Neural cell (in vitro differentiated cells): ENCODE data around the gene ZNF563.

ENCODE experiments used
- EZH2 ChIP-seq: fragments of 200-600, 300-800 bp; shearing (Covaris generic), sonication (generic); IDR thresholded peaks from 2 replicates; pipeline ENCODE4 v1.6.1; 2014; ENCODE audit warnings: antibody characterized with exemption, low read length, borderline replicate concordance, mild to moderate bottlenecking; ENCODE audit not compliant: insufficient read depth, poor library complexity, severe bottlenecking
- MXI1 ChIP-seq: fragments of 450-650 bp; conservative IDR thresholded peaks from 2 replicates; pipeline ENCODE4 v1.6.1; 2014; ENCODE audit warnings: antibody characterized with exemption, mild to moderate bottlenecking; ENCODE audit not compliant: poor library complexity, severe bottlenecking
- REST ChIP-seq: IDR thresholded peaks from 2 replicates; pipeline ENCODE4 v1.6.1; 2012; ENCODE audit warnings: borderline replicate concordance
- TF ChIP-seq, protein P1 (sequence below): fragments of 450-650 bp; IDR thresholded peaks from 2 replicates; pipeline ENCODE4 v1.5.1; 2014; ENCODE audit warnings: antibody characterized with exemption, mild to moderate bottlenecking, moderate library complexity; ENCODE audit not compliant: poor library complexity, severe bottlenecking

GRCh38 chr19:12330340-12330739, 3.1 kb downstream of the ZNF563 start:
- TF ChIP-seq REST (no peak), EZH2 (no peak), MXI1 (no peak)
- TF ChIP-seq, protein P1, sequence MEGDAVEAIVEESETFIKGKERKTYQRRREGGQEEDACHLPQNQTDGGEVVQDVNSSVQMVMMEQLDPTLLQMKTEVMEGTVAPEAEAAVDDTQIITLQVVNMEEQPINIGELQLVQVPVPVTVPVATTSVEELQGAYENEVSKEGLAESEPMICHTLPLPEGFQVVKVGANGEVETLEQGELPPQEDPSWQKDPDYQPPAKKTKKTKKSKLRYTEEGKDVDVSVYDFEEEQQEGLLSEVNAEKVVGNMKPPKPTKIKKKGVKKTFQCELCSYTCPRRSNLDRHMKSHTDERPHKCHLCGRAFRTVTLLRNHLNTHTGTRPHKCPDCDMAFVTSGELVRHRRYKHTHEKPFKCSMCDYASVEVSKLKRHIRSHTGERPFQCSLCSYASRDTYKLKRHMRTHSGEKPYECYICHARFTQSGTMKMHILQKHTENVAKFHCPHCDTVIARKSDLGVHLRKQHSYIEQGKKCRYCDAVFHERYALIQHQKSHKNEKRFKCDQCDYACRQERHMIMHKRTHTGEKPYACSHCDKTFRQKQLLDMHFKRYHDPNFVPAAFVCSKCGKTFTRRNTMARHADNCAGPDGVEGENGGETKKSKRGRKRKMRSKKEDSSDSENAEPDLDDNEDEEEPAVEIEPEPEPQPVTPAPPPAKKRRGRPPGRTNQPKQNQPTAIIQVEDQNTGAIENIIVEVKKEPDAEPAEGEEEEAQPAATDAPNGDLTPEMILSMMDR, result no peak
